CD4-positive, alpha-beta T cell treated with Interleukin-17A for 4 hours (primary cell): ENCODE data around the gene PKP3.
"Not testable (repeated sequence)": the region's sequence is repeated elsewhere in the genome, so short reads cannot be mapped to it uniquely, and the experiment has no call there.

Experiments
- DNase-seq: peaks from one replicate; pipeline ENCODE4 v3.0.0-alpha.2; 2020; ENCODE audit warnings: mixed read lengths

The PKP3 gene

DNA sequence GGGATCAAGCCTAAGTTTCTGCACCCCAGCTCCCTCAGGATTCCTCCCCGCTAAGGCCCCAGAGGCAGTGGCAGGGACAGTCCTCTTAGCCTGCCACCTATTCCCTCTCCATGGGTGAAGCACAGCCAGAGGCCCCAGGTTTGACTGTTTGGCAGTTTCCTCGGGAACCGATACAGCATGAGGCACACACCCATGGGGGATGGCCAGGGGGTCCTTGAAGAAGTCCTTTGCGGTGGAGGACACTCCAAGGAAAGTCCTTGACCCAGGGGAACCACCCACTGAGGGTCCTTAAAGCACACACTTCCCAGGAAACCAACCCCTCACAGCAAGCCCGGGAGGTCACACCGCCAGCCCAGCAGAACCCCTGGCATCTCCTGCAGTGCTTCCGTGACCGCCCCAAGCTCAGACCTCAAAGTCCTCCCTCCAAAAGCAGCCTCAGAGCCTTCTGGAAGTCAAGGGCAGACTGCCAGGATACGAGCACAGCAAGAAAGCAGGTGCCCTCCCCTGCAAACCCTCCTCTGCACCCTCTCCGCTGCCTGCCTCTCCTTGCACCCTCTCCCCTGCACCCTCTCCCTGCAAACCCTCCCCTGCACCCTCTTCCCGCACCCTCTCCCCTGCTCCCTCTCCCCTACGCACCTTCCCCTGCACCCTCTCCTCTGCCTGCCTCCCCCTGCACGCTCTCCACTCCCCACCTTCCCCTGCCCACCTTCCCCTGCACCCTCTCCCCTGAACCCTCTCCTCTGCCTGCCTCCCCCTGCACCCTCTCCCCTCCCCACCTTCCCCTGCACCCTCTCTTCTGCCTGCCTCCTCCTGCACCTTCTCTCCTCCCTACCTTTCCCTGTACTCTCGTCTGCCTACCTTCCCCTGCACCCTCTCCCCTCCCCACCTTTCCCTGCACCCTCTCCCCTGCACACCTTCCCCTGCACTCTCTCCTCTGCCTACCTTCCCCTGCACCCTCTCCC lies 19.4 kb downstream of the PKP3 start:
- DNase-seq, result peak; percentile 50

DNA sequence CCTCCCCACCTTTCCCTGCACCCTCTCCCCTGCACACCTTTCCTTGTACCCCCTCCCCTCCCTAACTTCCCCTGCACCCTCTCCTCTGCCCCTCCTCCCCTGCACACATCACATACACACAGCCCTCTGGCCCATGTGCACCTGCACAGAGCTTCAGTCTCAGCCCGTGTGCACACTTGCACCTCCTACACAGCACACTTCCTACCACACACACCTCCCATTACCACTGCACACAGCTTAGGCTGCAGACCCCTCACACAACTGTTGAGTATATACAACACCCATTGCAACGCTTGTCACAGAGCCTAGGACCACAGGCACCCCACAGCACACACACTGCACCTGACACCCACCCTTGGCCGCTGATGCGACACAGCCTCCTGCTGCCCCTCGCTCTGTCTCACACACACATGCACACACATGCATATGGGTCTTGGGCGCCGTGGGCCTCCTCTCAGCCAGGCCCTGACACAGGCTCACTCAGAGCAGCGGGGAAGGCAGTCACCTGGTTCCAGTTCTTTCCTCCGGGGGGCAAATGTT lies 20.4 kb downstream of the PKP3 start:
- DNase-seq, result peak; percentile 35

DNA sequence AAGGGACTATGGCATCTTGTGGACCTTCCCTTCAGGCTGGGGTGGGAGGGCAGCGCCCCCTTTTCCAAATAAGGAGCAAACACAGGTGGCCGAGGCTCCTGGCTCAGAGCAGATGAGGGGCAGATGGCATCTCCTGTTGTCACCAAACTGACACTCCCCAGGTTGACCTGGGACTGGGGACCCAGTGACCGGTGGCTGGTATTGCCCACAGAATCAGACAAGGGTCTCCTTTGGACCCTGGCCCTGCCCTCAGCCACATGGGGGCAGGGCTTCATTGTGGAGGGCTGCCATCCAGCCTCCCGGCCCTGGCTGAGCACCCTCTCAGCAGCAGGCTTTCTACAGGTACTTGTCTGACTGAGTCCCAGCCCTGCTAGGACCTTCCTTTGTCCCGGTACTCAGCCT lies 21.6 kb downstream of the PKP3 start:
- DNase-seq, result peak; percentile 42

DNA sequence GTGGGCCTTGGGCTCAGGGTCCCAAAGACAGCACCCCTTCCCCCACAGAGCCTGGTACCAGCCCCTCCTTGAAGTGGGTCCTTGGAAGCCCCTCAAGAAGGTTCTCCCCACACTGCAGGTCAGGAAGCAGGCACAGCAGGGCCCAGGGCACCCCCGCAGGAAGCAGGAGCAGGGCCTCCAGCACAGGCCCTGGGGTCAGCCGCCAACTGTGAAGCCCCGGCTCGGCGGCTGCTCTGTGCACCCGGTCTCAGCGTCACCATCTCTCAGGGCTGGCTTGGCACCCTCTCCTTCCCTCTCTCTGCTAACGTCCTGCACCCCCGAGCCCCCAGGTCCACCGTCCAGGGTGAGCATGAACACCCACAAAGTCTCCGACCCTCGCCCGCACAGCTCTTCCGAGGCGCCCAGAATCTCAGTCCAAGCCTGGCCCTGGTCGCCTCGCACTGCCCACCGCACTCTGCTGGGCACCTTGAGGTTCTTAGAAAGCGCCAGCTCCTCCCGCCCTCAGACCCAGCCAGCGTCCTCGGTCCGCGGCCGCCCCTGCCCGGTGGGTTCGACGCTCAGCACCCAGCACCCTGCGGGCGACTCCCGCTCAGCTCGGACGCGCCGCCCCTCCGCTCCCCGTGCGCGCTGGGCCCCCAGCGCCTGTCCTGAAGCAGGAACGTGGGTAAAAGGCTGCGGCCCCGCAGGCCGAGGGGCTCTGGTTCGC lies 22.2 kb downstream of the PKP3 start:
- peak; percentile 43 for DNase-seq

DNA sequence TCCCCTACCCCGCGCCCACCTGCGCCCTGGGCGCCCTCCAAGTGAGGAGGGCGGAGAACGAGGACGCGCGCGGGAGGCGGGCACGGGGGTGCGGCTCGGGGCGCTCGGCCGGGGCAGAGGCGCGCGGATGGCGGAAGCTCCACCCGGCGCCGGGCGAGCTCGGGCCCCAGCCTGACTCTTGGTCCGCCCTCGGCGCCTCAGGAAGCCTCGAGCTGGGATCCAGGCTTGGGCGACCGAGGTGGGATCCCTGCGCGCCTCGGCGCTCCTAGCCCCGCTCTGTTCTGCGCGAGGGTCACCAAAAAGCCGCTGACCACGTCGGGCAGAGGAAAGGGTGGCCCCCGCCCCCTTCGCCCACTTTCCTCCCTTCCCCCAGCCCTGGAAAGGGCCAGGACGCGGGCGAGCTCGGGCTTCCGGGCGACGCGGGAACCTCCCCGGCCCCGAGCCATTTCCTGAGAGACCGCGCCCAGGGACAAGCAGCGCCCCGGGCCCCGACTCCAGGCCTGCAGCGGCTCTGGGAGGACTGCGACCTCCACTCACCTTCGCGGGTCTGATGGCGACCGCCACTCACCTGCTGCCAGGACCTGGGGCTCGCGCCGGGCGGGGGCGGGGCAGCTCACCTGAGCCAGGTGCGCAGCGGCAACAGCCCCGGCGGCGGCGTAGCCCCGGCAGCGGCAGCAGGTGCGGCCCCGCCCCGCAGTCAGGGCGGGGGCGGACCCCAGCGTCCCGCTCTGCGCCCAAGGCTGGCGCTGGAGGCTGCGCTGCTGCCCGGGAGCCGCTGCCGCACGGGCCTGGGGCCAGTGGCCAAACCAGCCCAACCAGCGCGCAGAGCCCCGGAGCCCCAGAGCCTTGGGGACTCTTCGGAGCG lies 23.0 kb downstream of the PKP3 start:
- DNase-seq, result peak; percentile 71

DNA sequence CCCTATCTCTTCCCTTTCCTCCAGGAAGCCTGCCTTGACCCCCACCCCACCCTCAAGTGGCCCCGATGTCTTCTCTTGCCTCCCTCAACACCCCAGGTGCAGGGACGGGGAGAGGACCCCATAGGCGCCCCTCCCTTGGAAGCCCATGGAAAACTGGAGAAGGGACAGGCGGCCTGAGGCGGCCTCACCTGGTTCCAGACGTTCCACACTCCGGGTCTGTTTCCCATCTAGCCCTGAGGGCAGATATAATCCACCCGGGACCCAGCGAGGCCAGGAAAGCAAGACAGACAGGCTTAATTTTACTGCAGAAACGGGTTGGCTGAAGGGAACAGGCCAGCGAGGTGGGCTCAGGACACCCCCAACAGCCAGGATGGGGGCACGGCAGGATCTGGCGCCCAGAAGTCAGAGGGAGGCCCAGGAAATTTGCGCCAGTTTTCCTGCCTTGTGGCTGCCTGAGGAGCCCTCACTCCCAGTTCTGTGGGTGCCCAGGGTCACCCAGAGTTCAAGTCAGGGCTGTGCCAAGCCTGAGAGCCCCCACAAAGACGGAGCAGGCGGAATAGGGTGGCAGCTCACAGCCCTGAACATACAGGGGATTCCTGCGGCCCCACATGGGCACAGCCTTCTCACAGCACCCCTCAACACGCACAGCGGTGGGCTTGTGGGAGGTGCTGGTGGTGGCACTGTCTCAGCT lies 23.8 kb downstream of the PKP3 start:
- DNase-seq, result no peak

DNA sequence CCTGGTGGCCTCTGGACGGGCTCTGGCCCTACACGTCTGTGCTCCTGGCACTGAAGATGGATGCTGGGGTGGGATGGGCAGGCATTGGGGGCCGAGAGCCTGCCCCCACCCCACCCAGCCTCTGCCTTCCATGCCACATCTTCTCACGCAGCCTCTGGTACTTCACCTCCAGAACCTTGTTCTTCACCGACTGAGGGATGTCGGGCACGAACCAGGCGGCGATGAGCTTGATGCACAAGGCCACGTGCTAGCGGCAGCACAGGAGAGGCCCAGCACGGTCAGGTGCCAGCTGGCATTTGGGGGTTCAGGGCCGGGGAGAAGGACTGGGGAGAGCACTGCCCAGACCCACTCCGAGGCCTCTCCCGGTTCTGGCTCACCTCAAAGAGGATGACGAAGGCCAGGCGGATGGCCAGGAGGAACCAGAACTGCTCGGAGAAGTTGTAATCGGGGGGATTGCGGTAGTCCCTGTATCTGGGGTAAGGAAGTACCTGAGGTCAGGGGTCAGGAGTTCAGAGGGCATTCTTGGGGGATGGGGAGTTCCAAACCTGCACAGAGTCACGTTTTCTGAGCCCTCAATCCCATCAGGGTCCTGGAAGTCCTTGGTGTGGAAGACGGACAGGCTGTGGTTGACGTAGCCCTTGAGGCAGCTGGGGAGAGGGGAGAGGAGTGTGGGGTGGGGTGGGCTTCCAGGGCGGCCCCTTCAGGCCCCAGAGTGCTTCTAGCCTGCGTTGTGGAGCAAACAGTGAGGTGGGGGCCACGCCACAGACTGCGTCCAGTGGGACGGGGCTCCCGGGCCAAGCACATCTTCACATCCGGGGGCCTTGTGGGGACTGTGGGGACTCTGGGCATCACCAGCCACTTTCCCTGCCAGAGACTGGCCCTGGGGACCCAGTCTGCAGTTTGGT lies 24.6 kb downstream of the PKP3 start:
- DNase-seq, result no peak

DNA sequence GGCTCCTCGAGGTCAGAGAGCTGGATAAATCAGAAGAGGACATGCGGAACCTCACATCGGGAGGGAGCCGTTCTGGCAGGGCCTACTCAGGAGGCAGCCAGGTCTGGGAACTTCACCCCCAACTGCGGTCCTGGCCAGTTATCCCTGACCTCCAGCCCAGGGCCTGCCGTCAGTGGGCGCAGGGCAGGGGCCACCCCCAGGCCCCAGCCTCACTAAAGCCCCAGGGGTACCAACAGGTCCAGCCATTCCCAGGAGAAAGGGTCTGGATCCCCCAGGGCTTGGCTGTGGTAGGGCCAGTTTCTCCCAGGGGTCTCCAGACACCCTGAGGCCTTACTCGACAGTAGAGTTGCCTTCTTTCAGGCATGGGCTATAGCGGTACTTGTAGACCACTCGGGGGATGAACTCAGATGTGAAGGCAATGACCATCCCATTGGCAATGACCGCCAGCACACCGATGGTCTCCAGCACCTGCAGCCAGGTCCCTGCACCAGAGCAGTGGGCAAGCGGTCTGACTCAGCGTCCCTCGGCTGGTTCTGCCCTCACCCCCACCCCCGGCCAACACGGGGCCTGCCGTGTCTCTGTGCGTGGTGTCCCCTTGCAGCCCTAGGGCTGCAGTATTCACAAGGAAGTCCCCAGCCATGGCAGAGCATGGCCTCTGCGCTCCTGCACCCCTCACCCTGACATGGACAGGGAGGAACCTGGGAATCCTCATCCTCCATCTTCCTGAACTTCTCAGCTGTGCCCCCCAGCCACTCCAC lies 25.4 kb downstream of the PKP3 start:
- no peak for DNase-seq

DNA sequence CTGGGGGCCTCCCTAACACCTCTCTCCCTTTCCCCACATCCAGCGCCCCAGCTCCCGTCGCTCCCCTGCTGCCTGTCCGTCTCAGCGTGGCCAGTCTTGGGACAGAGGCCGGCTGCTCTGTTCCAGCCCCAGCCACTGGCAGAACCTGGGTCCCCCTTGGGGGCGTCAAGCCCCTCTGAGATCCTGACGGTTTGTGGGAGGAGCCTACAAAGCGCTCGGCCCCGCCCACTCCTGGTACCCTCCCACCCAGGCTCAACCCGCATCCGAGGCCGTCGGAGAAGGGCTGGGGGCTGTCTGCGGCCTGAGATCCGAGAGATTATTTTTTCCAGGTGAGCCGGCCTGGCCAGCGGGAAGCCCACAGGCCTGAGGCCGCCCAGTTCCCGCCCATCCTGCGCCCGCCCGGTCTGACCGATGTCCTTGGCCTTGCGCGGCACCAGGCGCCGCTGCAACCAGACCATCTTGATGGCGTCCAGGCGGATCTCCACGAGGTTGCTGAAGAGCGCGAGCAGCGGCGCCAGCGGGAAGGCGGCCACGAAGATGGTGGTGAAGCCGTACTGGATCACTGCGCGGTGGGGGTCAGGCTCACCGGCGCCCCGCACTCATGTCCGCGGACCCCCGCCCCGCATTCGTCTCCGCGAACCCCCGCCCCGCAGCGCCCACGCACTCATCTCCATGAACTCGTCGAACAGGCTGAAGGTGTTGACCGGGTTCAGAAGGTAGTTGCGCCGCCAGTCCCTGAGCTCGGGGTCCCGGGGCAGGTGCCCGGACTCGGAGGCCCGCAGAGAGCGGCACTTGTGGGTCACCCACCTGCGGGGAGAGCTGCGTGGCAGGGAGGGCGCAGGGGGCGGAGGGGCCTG lies 26.3 kb downstream of the PKP3 start:
- DNase-seq, result no peak

DNA sequence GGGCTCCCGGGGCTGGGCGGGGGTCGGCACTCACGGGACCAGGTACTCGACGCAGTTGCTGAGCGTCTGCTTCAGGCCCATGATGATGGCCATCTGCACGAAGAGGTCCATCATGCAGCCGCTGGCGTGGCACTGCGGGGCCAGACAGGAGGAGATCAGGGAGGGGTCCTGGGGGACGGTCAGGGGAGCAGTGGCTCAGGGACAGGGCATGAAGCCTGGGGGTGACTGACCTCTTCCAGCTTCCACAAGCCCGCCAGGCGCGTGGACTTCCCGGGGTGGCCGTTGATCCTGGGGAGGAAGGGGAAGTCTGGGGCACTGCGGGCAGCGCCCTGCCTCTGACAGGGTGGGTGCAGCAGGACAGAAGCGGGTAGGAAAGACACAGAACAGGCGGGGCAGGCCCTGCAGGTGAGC lies 26.9 kb downstream of the PKP3 start:
- no peak for DNase-seq

DNA sequence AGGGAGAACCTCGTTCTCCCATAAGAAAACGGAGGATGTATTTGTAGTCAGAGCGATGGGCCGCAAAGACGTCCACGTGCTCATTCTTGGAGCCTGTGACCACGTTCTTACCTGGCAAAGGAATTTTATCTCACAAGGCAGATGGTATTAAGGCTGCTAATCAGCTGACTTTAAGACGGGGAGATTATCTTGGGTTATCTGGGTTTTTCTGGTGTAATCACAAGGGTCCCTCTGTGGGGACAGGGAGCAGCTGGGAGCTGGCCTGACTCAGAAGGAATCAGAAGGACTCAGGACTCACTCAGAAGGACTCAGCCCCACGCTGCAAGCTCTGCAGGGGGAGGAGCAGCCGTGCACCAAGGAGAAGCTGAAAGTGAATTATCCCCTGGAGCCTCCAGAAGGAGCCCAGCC lies 28.2 kb downstream of the PKP3 start:
- no peak for DNase-seq

DNA sequence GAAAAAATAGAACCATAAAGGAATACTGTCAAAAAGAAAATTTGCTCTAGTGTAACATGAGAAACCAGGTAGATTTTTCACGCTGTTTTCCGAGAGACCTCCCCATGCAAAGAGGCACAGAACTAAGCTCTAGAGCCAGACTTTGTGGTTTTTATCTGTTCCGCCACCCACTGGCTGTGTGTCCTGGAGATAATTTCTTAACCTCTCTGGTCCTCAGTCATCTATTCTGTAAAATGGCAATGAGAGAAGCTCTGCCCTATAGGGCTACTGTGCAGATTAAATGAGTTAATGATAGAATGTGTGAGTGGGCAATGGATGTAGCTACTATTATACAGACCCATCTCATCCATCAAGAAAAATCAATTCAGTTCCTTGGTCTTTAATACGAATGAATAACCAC lies 30.2 kb downstream of the PKP3 start:
- no peak for DNase-seq

DNA sequence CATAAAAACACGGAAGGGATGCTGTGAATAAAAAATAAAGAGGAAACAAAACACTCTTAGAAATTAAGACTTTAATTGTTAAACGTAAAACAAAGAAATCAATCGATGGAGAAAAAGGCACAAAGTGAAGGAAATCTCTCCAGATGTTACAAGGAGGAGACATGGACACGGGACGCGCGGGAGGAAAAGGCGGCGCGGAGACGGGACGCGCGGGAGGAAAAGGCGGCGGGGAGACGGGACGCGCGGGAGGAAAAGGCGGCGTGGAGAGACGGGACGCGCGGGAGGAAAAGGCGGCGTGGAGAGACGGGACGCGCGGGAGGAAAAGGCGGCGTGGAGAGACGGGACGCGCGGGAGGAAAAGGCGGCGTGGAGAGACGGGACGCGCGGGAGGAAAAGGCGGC lies 30.8 kb downstream of the PKP3 start:
- DNase-seq, result not testable (repeated sequence)

DNA sequence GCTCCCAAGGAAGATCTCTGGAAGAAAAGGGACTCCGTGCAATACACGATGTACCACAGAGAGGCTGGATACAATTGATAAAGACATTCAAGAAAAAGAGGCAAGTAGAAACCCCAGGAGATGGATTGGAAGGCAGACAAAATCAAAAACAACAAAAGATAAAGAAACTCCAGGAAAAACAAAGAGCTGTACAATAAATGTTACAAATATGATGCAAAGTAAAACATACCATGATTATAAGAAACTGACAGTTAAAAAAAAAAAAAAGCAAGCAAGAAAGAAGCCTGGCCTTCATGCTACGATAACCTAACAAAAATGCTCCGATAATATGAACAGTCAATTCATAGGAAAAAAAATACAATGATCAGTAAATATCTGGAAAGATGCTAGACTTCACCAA lies 31.3 kb downstream of the PKP3 start:
- DNase-seq, result no peak

DNA sequence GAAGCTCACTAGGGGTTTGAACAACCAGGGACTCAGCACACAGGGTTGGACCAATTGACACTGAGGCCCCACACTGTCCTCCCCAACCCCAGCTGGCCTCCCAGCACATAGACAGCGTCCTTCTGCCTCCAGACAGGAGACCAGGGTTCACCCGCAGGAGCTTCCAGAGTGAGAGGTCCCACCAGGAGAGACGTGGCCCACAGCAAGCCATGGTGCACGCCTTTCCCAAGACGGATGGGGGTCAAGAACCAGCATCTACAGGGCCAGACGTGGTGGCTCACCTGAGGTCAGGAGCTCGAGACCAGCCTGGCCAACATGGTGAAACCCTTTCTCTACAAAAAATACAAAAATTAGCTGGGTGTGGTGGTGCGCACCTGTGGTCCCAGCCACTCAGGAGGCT lies 32.8 kb downstream of the PKP3 start:
- DNase-seq, result no peak

DNA sequence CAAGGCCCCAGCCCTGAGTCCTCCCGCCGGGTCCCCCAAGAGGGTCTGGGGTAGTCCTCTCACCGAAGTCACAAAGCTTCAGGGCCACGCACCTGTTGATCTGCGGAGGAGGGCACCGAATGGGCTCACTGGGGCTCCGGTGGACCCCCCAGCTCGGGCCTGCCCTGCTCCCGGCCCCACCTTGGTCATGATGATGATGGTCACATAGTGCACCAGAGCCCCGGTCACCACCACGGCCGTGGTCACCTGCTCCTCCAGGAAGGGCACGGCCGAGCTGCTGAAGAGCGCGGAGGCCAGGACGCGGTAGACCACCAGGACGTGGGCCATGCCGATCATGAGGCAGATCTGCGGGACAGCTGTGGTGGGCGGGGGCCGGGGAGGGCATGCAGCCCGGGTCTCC lies 34.3 kb downstream of the PKP3 start:
- no peak for DNase-seq

DNA sequence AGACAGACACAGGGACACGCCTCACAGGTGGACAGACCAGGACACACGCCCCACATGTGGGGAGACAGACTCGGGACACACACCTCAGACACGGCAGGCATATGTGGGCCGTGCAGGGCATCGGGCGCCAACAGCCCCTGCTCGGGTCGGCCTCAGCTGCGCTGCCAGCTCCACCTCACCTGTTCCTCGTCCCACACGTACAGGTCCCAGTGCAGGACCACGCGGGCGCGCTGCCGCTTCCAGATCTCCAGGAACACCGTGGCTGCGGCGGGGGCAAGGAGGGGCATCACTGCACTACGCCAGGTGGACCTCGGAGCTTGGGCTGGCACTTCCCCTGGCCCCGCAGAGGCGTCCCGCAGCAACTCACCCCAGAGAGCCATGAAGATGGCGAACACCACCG lies 35.4 kb downstream of the PKP3 start:
- no peak for DNase-seq

DNA sequence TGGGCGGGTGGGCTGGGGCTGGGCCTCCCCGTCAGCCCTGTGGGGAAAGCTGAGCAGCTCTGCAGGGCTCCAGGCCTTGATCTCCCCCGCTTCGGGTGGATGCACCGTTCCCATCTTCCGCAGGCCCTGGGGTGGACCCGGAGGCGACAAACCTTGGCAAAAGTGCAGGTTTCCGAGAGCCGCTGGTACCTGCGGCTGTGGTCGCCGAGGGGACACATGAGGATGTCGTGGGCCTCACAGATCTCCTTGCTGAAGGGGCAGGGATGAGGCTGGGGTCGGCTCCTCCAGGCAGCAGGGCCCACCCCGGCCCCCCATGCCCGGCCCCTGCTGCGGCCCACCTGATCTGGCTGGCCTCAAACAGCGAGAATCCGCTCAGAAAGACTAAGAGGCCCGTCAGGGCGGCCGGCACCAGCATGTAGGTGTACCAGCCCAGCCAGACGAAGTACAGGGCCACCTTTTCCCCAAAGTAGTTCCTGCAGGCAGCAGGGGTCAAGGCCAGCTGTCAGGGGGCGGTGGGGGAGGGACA lies 36.0 kb downstream of the PKP3 start:
- DNase-seq, result no peak

DNA sequence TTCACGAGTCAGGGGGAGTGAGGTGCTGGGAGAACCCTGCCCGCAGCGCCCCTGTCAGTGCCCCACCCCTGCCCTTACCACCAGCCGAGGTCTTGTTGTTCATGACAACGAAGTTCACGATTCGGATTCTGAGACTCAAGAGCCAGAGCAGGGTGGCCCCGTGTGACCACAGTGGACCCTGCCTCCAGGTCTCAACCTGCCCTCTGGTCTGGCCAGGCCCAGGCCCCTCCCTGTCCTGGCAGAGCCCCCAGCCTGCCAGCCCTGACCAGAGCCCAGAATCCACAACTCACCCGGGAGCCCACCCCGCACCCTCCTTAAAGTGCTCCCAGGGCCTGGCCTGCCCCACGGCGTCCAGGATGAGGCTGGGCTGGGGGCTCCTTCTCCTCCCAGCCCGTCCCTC lies 37.9 kb downstream of the PKP3 start:
- DNase-seq, result no peak
